HG03039 (cell line): Measurements from ENCODE around the gene CCDC144A.
"Not testable (repeated sequence)": the region's sequence is repeated elsewhere in the genome, so short reads cannot be mapped to it uniquely, and the experiment has no call there.

Experiments used
- ATAC-seq: cut with Tn5 transposase; IDR thresholded peaks from one replicate; pipeline ENCODE4 v1.9.1; 2021; ENCODE audit warnings: mild to moderate bottlenecking, moderate library complexity; ENCODE audit not compliant: unreplicated experiment

The CCDC144A gene

DNA sequence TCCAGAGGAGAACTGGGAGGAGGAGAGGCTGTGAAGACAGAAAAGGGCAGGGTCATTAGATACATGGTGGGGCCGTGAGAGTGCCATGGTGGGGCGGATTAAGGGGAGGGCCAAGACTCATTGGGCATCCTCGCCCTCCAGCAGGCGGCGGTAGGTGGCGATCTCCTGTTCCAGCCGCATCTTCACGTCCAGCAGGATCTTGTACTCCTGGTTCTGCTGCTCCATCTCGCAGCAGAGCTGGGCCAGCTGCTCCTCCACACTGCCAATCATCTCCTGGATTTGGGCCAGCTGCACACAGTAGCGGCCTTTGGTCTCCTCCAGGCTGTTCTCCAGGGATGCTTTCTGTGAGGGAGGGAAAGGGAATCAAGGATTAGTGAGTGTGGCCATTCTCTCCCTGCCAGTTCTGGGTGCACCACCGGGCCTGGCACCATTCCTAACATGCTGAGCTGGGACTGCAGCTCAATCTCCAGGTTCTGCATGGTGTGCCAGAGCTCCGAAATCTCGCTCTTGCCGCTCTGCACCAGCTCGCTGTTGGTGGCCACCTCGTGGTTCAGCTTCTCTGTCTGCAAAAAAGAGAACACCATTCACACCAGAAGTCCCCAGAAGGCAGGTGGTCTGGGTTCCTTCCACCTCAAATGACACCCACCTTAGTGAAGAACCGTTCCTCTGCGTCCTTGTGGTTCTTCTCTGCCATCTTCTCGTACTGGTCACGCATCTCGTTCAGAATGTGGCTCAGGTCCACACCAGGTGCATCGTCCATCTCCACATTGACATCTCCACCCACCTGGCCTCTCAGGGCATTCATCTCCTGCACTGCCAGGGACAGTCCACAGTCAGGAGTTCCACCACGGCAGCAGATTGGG, 129.0 kb downstream of the CCDC144A start:
- ATAC-seq, result no peak

DNA sequence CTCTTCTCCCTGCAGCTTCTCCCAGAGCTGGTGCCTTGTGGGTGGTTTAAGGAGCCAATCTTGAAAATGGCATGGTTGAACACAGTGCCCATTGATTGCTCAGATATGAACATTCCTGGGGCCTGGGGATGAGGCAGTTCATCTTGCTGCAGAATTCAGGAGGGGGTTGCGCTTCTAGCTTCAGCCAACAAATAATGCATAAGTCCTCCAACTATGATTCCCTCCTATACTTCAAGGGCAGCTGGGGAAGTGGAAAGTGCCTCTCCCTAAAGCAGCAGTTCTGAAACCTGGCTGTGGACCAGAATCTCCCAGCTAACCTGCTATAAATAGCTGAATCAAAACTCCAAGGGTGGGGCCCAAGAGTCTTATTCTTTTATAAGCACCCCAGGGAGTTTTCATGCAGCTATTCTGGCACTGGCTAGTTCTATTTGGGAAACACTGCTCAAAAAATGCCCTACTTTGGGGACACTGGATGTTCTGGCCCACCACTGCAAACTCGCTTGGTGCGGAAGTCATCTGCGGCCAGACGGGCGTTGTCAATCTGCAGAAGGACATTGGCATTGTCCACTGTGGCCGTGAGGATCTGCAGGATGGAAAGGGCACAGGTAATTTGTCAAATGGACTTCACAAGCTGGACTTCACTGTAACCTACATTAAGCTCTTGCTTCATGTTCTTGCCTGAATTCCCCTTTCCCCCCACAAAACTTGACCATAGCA, 130.3 kb downstream of the CCDC144A start:
- ATAC-seq, result no peak

DNA sequence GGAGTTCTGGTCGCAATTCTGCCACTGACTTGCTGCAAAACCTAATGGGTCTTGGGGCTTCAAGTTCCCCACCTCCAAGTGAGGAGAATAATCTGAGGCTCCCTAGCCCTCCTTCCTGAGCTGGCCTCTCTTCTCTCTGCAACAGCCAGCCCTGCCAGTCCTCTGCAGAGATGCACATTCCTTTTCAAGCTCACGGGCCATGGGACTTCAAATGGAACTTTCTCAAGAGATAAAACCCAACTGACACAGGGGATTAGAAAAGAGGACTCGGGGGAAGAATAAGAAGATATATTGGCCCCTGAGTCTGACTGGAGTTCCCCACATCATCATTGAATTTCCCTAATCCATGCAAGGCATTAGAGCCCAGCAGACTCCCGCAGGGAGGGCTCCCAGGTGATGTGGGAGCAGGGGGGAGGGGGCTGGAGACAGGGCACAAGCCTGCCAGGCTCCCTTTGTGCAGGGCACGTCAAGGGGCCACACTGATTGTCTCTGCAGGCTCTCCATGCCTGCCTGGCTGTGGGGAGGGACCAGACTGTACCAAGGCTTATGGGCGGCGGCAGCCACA, 131.0 kb downstream of the CCDC144A start:
- ATAC-seq, result no peak

DNA sequence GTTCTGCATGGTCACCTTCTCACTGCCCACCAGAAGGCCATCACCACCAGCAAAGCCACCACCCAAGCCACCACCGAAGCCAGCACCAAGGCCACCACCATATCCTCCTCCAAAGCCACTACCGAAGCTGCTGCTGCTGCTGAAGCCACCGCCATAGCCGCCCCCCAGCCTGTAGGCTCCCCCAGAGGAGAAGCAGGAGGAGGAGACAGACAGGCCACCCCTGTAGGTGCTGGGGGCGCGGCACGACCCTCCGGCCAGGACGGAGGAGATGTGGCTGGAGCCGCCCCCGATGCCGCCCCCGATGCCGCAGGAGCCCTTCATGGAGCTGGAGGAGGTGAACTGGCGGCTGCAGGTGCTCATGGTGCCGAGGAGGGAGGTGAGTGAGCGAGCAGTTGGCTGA, 132.1 kb downstream of the CCDC144A start:
- ATAC-seq, result not testable (repeated sequence)

GRCh38 chr17:16823768-16824406, 133.8 kb downstream of the CCDC144A start:
- ATAC-seq, result not testable (repeated sequence)
